Stomach smooth muscle (tissue), 2 donors: ENCODE data around the gene ITGA3.

Experiments
- H3K27ac ChIP-seq: one replicate; pipeline ENCODE4 v1.7.0; 2013; ENCODE audit warnings: mild to moderate bottlenecking, low read length, inconsistent platforms
- H3K27me3 ChIP-seq, 2 donors: one replicate each; pipeline ENCODE4 v1.7.0; 2013; ENCODE audit warnings: low read length in 2 of 2; ENCODE audit not compliant: insufficient read depth in 2 of 2, control insufficient read depth in 1 of 2
- H3K36me3 ChIP-seq, 2 donors: one replicate each; pipeline ENCODE4 v1.7.0; 2013; ENCODE audit warnings: low read length in 2 of 2; ENCODE audit not compliant: control insufficient read depth in 2 of 2, insufficient read depth in 2 of 2
- H3K4me1 ChIP-seq: one replicate; pipeline ENCODE4 v1.7.0; 2013; ENCODE audit warnings: low read length; ENCODE audit not compliant: control insufficient read depth, insufficient read depth
- H3K4me3 ChIP-seq, 2 donors: one replicate each; pipeline ENCODE4 v1.7.0; 2013; ENCODE audit warnings: low read length in 2 of 2
- H3K9ac ChIP-seq, 2 donors: one replicate each; pipeline ENCODE4 v1.7.0; 2013; ENCODE audit warnings: low read length in 2 of 2, mild to moderate bottlenecking in 1 of 2
- H3K9me3 ChIP-seq, 2 donors: one replicate each; pipeline ENCODE4 v1.7.0; 2013; ENCODE audit warnings: low read length in 2 of 2; ENCODE audit not compliant: control insufficient read depth in 2 of 2
- donor health status: healthy.
- donor health status: Pancreatic carcinoma.

Gene ITGA3

GRCh38 chr17:50118828-50119218, 62.9 kb downstream of the ITGA3 start:
- Histone ChIP-seq H3K27me3 (peaks cover 0 to 8% of the 10 kb centered on the region in 2 donors), H3K36me3 (no peaks in the 10 kb centered on the region), H3K27ac (no peak overlapping the region)

GRCh38 chr17:50120475-50121253, 64.8 kb downstream of the ITGA3 start:
- Histone ChIP-seq H3K27me3 (peaks cover 0 to 8% of the 10 kb centered on the region in 2 donors), H3K27ac (no peak overlapping the region), H3K4me3 (no peak overlapping the region), H3K4me1 (peaks cover 25% of the 10 kb centered on the region), H3K9ac (no peak overlapping the region), H3K36me3 (no peaks in the 10 kb centered on the region), H3K9me3 (no peaks in the 10 kb centered on the region)

More at GRCh38 chr17:50118828-50119218, 62.9 kb downstream of the ITGA3 start:
- Histone ChIP-seq H3K9me3 (no peaks in the 10 kb centered on the region), H3K4me1 (peaks cover 30% of the 10 kb centered on the region), H3K4me3 (no peak overlapping the region), H3K9ac (no peak overlapping the region)

- Histone ChIP-seq H3K9ac (no peak overlapping the region), H3K9me3 (no peaks in the 10 kb centered on the region), H3K27ac (peak overlapping the region; percentile 53), H3K4me1 (peaks cover 15% of the 10 kb centered on the region), H3K36me3 (no peaks in the 10 kb centered on the region), H3K27me3 (no peaks in the 10 kb centered on the region), H3K4me3 (no peak overlapping the region)
Measured at GRCh38 chr17:50122945-50123344, 67.0 kb downstream of the ITGA3 start.

GRCh38 chr17:50123649-50124349, 67.9 kb downstream of the ITGA3 start:
- H3K27me3 ChIP-seq = peaks cover under 1 to 4% of the 10 kb centered on the region in 2 donors
- H3K4me3 ChIP-seq = no peak overlapping the region
- H3K4me1 ChIP-seq = peaks cover 11% of the 10 kb centered on the region
- no peaks in the 10 kb centered on the region for H3K36me3 ChIP-seq
- peak overlapping the region in 1 of 2 donors; percentile 58 for H3K9ac ChIP-seq
- peak overlapping the region; percentile 53 for H3K27ac ChIP-seq
- H3K9me3 ChIP-seq = no peaks in the 10 kb centered on the region

GRCh38 chr17:50125420-50125997, 69.6 kb downstream of the ITGA3 start:
- Histone ChIP-seq H3K9me3 (no peaks in the 10 kb centered on the region), H3K4me3 (no peak overlapping the region), H3K9ac (no peak overlapping the region), H3K4me1 (peaks cover 17% of the 10 kb centered on the region), H3K27ac (no peak overlapping the region), H3K36me3 (no peaks in the 10 kb centered on the region), H3K27me3 (peaks cover 2 to 14% of the 10 kb centered on the region in 2 donors)

- Histone ChIP-seq H3K4me3 (no peak overlapping the region), H3K36me3 (no peaks in the 10 kb centered on the region), H3K4me1 (peaks cover 28% of the 10 kb centered on the region), H3K27me3 (peaks cover 2 to 14% of the 10 kb centered on the region in 2 donors), H3K9me3 (no peaks in the 10 kb centered on the region), H3K9ac (no peak overlapping the region), H3K27ac (no peak overlapping the region)
Measured at GRCh38 chr17:50127697-50128361, 71.9 kb downstream of the ITGA3 start.

- Histone ChIP-seq H3K9ac (peak overlapping the region in 1 of 2 donors; percentile 36), H3K36me3 (no peaks in the 10 kb centered on the region), H3K4me3 (peak overlapping the region in 1 of 2 donors; percentile 61), H3K27ac (no peak overlapping the region), H3K9me3 (no peaks in the 10 kb centered on the region), H3K27me3 (peaks cover 2 to 14% of the 10 kb centered on the region in 2 donors), H3K4me1 (peaks cover 32% of the 10 kb centered on the region)
Measured at GRCh38 chr17:50128441-50129352, 72.8 kb downstream of the ITGA3 start.

GRCh38 chr17:50129353-50129727, 73.4 kb downstream of the ITGA3 start:
- no peaks in the 10 kb centered on the region for H3K9me3 ChIP-seq
- H3K27ac ChIP-seq = no peak overlapping the region
- peaks cover 31% of the 10 kb centered on the region for H3K4me1 ChIP-seq
- H3K36me3 ChIP-seq = no peaks in the 10 kb centered on the region
- H3K4me3 ChIP-seq = peak overlapping the region in 1 of 2 donors; percentile 63
- H3K9ac ChIP-seq = no peak overlapping the region
- H3K27me3 ChIP-seq = peaks cover 2 to 14% of the 10 kb centered on the region in 2 donors

- H3K36me3 ChIP-seq = peaks cover 0 to 2% of the 10 kb centered on the region in 2 donors
- H3K9me3 ChIP-seq = no peaks in the 10 kb centered on the region
- H3K4me1 ChIP-seq = peaks cover 33% of the 10 kb centered on the region
- H3K27ac ChIP-seq = no peak within 1 kb of the TSS
- no peak within 1 kb of the TSS for H3K9ac ChIP-seq
- peaks cover 2 to 14% of the 10 kb centered on the region in 2 donors for H3K27me3 ChIP-seq
- H3K4me3 ChIP-seq = peak within 1 kb of the TSS; percentile 49 to 66
Measured at GRCh38 chr17:50129728-50130558, 74.0 kb downstream of the ITGA3 start, which contains the start of gene SAMD14. TSS of gene SAMD14 (minus strand) at chr17:50130160. CDS start at chr17:50124959, 5,201 bp downstream.
